ENCODE data around the gene CFAP58.

The CFAP58 gene

DNA sequence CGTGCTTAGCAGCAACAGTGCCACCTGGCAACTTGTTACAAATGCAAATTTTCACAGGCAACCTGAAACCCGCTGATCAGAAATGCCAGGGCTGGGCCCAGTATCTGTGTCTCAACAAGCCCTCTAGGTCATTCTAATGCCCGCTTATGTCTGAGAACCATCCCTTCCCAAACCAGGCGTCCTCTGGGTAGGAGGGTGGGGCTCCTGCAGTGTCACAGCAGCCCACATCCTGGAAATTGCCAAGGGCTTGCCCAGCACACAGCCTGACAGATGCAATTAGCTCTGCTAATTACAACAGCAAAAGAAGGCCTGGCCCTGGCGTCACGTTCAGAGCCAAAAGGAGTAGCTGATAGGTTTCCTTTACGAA, 31.2 kb upstream of the CFAP58 start:
- DNase-seq (ENCODE audit: low read depth in 2 of 2) = no peak

GRCh38 chr10:104323085-104323484, 30.5 kb upstream of the CFAP58 start:
- no peak for DNase-seq (ENCODE audit: low read depth in 2 of 2)

DNA sequence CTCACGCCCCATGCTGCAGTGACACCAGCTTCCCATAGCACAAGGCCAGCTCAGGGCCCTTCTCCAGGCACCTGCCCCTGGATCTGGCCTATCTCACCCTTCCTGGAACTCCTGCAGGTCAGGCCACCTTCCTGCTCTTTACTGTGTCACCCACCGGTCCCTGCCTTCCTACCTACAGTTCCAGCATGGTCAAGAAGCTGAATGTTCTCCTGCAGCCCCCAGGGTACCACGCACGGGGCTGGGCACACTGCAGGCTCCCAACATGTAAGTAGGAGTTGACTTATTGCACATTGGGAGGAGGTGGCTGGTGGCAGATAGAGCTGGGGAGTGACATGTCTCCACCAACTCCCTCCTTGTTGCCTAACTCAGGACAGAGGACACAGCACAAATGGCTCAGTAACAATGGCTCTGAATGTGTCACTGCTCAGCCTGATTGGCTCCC, 29.9 kb upstream of the CFAP58 start:
- DNase-seq (ENCODE audit: low read depth in 2 of 2) = no peak

DNA sequence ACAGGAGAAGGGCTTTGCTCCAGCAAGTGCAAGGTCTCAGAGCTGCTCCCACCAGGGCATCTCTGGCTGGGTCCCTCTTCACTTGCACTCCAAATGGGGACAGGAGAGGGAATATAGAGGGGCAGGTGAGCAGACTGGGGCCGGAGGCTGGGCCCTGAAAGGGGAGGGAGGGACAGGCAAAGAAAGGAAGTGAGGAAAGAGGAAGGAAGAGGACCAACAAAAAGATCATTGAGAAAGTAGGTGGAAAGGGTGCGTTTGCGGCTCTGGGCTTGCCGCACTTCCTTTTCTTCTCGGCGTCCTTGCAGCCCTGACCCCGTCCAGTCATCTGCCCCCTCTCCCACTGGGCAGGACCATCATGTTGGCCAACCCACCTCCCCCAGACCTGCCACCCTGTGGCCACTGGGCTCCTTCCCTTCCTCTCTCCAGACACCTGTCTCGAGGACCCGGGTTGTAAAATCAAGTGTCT, 29.4 kb upstream of the CFAP58 start:
- DNase-seq (ENCODE audit: low read depth in 2 of 2) = no peak

- DNase-seq (ENCODE audit: low read depth in 2 of 2) = no peak
Observed at GRCh38 chr10:104324931-104325330, 28.7 kb upstream of the CFAP58 start.

DNA sequence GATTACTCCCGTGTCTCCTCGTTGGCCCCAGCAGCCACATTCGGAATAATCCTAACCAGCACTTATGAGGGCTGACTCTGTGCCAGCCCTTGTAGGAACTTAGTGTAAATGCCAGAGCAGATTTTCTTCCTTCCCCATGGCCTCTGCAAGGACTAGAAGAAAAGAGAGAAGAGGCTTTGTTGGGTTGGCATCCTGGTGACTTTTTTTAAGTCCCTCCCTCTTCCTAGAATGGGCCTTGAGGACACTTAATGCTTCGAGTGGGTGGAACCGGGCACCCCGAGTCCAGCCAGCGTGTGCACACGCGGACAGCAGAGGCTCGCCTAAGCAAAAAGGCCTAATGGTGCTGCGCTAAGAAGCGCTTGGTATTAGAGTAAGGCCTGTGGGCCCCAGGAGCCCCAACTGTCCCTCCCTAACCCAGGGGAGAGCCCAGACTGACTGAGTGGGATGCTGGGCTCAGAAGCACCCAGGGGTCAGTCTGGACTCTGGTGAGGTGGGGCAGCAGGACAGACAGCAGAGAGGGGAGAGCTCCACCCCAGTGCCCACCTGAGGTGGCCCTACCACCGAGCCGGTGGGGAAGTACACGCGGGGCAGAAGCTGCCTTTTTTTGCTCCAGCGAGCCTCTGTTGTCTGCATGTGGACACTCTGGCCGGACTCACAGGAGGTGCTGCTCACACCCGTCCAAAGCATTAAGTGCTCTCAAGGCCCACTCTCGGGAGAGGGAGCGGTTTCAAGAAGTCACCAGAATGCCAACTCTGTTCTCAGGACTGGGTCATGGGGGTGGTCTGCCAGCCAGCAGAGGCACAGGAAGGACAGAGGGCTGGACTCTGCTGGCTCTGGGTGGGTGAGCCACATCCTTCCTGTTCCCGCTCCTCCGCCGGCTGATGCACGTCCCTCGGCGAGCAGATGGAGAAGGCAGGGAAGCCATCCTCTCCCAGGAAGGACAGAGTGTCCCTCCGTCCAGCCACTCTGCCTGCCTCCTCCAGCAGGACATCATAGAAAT, 27.9 kb upstream of the CFAP58 start:
- no peak for DNase-seq (ENCODE audit: low read depth in 2 of 2)

GRCh38 chr10:104326991-104327610, 26.5 kb upstream of the CFAP58 start:
- no peak for DNase-seq (ENCODE audit: low read depth in 2 of 2)

- no peak for DNase-seq (ENCODE audit: low read depth in 2 of 2)
Observed at GRCh38 chr10:104327745-104328645, 25.6 kb upstream of the CFAP58 start.

- no peak for DNase-seq (ENCODE audit: low read depth in 2 of 2)
Observed at GRCh38 chr10:104328646-104328895, 25.1 kb upstream of the CFAP58 start.

DNA sequence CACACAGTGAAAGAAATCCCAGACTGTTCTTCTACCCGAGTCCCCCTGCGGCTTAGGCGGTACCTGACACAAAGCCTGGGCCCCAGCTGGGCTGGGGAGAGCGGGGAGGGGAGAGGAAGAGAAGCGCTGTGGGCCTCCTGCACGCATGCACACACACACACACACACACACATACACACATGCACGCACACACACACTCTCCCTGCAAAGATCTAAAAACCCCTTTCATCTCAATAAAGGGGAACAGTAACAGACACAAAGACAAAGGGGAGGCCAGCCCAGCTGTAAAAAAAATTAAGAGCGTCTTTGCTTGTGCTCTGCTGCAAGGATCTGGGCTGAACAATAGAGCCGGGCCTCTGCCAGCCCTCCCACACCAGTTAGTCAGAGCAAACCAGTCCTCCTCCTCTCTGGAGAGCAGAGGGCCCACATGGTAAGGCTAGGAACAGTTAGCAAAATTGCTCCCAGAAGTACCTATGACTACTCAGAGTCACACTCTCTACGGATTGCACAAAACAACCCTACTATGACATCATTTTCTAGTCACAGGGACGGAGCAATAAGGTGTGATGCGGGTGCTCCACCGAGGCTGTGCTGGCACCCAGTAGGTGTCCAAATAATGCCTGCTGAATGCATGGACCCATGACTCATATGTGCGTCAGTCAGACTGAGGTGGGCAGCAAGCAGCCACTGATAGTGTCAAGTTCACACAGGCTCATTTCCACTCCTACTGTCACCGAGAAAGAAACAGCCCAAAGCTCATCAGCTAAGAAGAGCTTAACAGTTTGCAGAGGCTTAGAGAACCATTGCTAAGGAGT, 24.5 kb upstream of the CFAP58 start:
- peak; percentile 68 to 70 for DNase-seq (ENCODE audit: low read depth in 2 of 2)

DNA sequence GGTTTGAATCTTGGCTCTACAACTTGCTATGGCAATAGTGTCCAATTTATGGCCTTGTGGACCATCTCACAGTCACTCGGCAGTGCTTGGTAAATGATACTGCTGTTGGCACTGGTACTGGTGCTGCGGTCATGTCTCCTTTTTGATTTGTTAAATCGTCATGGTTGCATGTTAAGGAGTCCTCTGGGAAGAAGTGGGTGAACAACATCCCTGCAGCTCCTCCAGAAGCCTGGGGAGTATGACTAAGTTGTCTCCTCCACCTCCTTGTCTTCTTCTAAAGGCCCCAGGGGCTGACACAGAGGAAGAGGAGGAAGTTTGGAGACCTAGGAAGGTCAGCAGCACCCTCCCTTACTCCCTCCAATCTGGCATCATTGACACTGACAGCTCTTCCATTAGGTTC, 23.9 kb upstream of the CFAP58 start:
- no peak for DNase-seq (ENCODE audit: low read depth in 2 of 2)

GRCh38 chr10:104330168-104331110, 23.2 kb upstream of the CFAP58 start:
- DNase-seq (ENCODE audit: low read depth in 2 of 2) = no peak

DNA sequence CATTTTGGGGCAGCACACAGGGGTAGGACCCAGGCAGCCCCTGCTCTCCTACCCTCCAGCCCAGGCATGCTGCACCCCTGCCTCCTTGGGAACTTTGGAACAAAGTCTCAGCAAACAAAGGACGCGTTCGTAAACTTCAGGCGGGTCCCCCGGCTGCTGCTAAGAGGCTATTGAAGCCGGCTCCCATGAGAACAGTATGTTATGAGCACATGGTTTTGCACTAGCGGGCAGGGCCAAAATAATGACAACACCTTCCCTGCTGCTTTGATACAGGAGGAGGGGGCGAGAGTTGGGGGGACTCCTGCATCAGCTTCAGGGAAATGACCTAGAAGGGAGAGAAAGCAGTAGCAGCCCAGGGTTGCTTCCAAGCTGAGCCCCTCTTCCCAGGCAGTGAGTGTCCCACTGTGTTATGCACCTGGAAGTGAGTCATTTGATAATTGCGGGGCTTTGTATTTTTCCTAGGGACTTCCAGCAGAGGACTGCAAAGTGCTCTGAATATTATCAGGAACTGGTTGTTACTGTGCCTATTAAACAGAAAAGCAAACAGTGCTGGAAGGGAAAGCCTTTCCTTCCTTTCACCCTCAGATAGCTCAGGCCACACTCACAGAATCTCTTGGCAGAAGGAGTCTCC, 22.3 kb upstream of the CFAP58 start:
- DNase-seq (ENCODE audit: low read depth in 2 of 2) = no peak

GRCh38 chr10:104332243-104333031, 21.2 kb upstream of the CFAP58 start:
- no peak for DNase-seq (ENCODE audit: low read depth in 2 of 2)

DNA sequence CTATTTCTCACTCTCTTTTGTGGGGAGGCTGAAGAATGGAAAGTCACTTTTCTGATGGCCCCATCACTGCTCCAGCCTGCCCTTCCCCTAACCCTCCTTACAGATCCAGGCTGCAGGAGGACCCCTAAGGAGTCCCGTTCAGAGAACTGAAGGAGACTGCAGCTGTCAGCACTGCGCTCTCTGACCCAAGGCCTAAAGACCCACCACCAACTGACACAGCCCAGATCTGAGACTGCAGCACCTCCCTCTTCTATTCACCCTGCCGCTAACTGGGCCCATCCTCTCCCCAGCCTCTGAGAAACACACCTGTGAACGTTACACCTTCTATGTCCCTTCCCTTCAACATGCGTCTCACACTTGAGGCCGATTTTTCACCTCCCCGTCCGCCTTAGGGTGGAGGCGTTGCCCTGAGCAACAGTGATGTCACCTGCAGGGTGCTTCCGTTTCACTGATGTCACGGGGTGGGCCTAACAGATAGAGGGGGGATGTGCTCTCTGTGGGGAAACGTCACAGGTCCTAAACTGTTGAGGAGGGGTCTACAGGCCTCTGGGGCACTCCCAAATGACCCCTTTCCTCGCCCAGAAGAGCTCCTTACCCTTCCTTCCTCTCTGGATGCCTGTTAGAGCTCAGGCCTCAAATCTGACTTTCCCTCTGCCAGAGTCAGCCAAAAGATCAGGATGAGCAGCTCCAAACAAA, 20.5 kb upstream of the CFAP58 start:
- DNase-seq (ENCODE audit: low read depth in 2 of 2) = peak; percentile 61

GRCh38 chr10:104333728-104334373, 19.8 kb upstream of the CFAP58 start:
- no peak for DNase-seq (ENCODE audit: low read depth in 2 of 2)

GRCh38 chr10:104334561-104334960, 19.1 kb upstream of the CFAP58 start:
- DNase-seq (ENCODE audit: low read depth in 2 of 2) = no peak

All from activated CD8-positive, alpha-beta memory T cell treated with anti-CD3 and anti-CD28 coated beads for 4 hours (primary cell).